ENCODE measurements around the gene IMP4. TPM values are rescaled to one million over a fixed set of nuclear protein-coding genes. Genes with fewer than 3 reads are reported as not detected.

The IMP4 gene
- total and polyA plus RNA-seq, 2 of the 13 experiments (the other 11 are each of a cell fraction or from before 2014, with no cell fraction given) = 142 to 158 TPM

DNA sequence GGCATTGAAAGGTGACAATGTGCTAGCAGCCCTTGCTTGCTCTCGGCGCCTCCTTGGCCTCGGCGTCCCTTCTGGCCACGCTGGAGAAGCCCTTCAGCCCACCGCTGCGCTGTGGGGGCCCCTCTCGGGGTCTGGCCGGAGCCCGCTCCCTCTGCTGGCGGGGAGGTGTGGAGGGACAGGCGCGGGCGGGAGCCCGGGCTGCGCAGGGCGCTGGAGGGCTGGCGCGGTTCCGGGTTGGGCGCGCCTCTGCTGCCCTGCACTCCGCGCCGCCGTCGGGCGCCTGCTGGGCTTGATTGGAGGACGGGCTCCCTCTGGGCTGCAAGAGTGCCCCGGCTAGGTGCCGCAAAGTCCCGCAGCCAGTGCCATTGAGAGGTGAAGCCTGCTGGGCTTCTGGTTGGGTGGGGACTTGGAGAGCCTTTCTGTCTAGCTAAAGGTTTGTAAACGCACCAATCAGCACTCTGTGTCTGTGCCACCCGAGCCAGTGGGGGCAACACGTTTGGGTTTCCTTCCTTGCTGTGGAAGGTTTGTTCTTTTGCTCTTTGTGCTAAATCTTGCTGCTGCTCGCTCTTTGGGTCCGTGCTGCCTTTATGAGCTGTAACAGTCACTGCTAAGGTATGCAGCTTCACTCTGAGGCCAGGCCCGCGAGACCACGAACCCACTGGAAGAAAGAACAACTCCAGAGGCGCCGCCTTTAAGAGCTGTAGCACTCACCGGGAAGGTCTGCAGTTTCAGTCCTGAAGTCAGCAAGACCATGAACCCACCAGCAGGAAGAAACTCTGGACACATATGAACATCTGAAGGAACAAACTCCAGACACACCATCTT, 14.8 kb upstream of the IMP4 start (continued):
- TF ChIP-seq, protein P1, sequence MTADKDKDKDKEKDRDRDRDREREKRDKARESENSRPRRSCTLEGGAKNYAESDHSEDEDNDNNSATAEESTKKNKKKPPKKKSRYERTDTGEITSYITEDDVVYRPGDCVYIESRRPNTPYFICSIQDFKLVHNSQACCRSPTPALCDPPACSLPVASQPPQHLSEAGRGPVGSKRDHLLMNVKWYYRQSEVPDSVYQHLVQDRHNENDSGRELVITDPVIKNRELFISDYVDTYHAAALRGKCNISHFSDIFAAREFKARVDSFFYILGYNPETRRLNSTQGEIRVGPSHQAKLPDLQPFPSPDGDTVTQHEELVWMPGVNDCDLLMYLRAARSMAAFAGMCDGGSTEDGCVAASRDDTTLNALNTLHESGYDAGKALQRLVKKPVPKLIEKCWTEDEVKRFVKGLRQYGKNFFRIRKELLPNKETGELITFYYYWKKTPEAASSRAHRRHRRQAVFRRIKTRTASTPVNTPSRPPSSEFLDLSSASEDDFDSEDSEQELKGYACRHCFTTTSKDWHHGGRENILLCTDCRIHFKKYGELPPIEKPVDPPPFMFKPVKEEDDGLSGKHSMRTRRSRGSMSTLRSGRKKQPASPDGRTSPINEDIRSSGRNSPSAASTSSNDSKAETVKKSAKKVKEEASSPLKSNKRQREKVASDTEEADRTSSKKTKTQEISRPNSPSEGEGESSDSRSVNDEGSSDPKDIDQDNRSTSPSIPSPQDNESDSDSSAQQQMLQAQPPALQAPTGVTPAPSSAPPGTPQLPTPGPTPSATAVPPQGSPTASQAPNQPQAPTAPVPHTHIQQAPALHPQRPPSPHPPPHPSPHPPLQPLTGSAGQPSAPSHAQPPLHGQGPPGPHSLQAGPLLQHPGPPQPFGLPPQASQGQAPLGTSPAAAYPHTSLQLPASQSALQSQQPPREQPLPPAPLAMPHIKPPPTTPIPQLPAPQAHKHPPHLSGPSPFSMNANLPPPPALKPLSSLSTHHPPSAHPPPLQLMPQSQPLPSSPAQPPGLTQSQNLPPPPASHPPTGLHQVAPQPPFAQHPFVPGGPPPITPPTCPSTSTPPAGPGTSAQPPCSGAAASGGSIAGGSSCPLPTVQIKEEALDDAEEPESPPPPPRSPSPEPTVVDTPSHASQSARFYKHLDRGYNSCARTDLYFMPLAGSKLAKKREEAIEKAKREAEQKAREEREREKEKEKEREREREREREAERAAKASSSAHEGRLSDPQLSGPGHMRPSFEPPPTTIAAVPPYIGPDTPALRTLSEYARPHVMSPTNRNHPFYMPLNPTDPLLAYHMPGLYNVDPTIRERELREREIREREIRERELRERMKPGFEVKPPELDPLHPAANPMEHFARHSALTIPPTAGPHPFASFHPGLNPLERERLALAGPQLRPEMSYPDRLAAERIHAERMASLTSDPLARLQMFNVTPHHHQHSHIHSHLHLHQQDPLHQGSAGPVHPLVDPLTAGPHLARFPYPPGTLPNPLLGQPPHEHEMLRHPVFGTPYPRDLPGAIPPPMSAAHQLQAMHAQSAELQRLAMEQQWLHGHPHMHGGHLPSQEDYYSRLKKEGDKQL (CRISPR knock-in tag; IDR thresholded peaks at IDR 0.05; ENCODE audit: low read depth) = no peak
- TF ChIP-seq, protein P2, sequence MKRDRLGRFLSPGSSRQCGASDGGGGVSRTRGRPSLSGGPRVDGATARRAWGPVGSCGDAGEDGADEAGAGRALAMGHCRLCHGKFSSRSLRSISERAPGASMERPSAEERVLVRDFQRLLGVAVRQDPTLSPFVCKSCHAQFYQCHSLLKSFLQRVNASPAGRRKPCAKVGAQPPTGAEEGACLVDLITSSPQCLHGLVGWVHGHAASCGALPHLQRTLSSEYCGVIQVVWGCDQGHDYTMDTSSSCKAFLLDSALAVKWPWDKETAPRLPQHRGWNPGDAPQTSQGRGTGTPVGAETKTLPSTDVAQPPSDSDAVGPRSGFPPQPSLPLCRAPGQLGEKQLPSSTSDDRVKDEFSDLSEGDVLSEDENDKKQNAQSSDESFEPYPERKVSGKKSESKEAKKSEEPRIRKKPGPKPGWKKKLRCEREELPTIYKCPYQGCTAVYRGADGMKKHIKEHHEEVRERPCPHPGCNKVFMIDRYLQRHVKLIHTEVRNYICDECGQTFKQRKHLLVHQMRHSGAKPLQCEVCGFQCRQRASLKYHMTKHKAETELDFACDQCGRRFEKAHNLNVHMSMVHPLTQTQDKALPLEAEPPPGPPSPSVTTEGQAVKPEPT (CRISPR knock-in tag; IDR thresholded peaks at IDR 0.05; ENCODE audit: low read depth) = no peak
- TF ChIP-seq YEATS4 (CRISPR knock-in tag; IDR thresholded peaks at IDR 0.05; ENCODE audit: borderline replicate concordance) = no peak
- TF ChIP-seq SMARCC2 (IDR thresholded peaks at IDR 0.05) = no peak
- no peak for TF ChIP-seq GZF1 (CRISPR knock-in tag; IDR thresholded peaks at IDR 0.05)
- TF ChIP-seq ZNF616 (CRISPR knock-in tag; IDR thresholded peaks at IDR 0.05; ENCODE audit: low read depth) = no peak
- TF ChIP-seq, protein P3, sequence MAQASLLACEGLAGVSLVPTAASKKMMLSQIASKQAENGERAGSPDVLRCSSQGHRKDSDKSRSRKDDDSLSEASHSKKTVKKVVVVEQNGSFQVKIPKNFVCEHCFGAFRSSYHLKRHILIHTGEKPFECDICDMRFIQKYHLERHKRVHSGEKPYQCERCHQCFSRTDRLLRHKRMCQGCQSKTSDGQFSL (CRISPR knock-in tag; IDR thresholded peaks at IDR 0.05) = no peak
- TF ChIP-seq BORCS8-MEF2B (CRISPR knock-in tag; IDR thresholded peaks at IDR 0.05) = no peak
- TF ChIP-seq ZNF230 (CRISPR knock-in tag; IDR thresholded peaks at IDR 0.05) = no peak
- TF ChIP-seq, protein P4, sequence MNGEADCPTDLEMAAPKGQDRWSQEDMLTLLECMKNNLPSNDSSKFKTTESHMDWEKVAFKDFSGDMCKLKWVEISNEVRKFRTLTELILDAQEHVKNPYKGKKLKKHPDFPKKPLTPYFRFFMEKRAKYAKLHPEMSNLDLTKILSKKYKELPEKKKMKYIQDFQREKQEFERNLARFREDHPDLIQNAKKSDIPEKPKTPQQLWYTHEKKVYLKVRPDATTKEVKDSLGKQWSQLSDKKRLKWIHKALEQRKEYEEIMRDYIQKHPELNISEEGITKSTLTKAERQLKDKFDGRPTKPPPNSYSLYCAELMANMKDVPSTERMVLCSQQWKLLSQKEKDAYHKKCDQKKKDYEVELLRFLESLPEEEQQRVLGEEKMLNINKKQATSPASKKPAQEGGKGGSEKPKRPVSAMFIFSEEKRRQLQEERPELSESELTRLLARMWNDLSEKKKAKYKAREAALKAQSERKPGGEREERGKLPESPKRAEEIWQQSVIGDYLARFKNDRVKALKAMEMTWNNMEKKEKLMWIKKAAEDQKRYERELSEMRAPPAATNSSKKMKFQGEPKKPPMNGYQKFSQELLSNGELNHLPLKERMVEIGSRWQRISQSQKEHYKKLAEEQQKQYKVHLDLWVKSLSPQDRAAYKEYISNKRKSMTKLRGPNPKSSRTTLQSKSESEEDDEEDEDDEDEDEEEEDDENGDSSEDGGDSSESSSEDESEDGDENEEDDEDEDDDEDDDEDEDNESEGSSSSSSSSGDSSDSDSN (CRISPR knock-in tag; IDR thresholded peaks at IDR 0.05) = peak; percentile 31; the same call in 1 of the 2 replicates
- no peak for TF ChIP-seq NBN (conservative IDR thresholded peaks at IDR 0.05)
- TF ChIP-seq CHCHD3 (CRISPR knock-in tag; IDR thresholded peaks at IDR 0.05) = no peak
- TF ChIP-seq, protein P5, sequence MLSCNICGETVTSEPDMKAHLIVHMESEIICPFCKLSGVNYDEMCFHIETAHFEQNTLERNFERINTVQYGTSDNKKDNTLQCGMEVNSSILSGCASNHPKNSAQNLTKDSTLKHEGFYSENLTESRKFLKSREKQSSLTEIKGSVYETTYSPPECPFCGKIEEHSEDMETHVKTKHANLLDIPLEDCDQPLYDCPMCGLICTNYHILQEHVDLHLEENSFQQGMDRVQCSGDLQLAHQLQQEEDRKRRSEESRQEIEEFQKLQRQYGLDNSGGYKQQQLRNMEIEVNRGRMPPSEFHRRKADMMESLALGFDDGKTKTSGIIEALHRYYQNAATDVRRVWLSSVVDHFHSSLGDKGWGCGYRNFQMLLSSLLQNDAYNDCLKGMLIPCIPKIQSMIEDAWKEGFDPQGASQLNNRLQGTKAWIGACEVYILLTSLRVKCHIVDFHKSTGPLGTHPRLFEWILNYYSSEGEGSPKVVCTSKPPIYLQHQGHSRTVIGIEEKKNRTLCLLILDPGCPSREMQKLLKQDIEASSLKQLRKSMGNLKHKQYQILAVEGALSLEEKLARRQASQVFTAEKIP (CRISPR knock-in tag; IDR thresholded peaks at IDR 0.05; ENCODE audit: borderline replicate concordance) = no peak
- no peak for TF ChIP-seq ZFY (CRISPR knock-in tag; IDR thresholded peaks at IDR 0.05)
- TF ChIP-seq ZNF256 (CRISPR knock-in tag; conservative IDR thresholded peaks at IDR 0.05) = no peak
- no peak for TF ChIP-seq MEIS2 (CRISPR knock-in tag; IDR thresholded peaks at IDR 0.05)
- TF ChIP-seq ZFP62 (CRISPR knock-in tag; IDR thresholded peaks at IDR 0.05) = no peak
- TF ChIP-seq KAT8 (CRISPR knock-in tag; IDR thresholded peaks at IDR 0.05) = no peak
